ENCODE data around the gene APOBEC3B. TPM values are rescaled to one million over a fixed set of nuclear protein-coding genes. Genes with fewer than 3 reads are reported as not detected.
"Not testable (repeated sequence)": the region's sequence is repeated elsewhere in the genome, so short reads cannot be mapped to it uniquely, and the experiment has no call there.

APOBEC3B gene
- total RNA-seq, 2 experiments from 2014 or later = 1.7 to 31.9 TPM

- BruUV-seq (replicated peaks) = no TSS peak
- no peak for DNase-seq (ENCODE audit: low spot score)
- no peak overlapping the region for H3K4me3 ChIP-seq (ENCODE audit: low read depth, low read length, poor library complexity, severe bottlenecking)
- CTCF ChIA-PET (ENCODE audit: unreplicated experiment) = no interaction called here
- intact Hi-C loops (cut with micrococcal nuclease; ENCODE audit: unreplicated experiment) = loop anchor here (5.0 kb wide), 1 partner anchor 54 kb away; no protein-coding TSS in a partner anchor
- no peak overlapping the region for H3K4me2 ChIP-seq (ENCODE audit: low read length)
- no peaks in the 10 kb centered on the region for H3K9me3 ChIP-seq (ENCODE audit: low read length)
- TF ChIP-seq EZH2phosphoT487 (IDR thresholded peaks at IDR 0.05; ENCODE audit: borderline replicate concordance, low read depth, low read length) = no peak
- TF ChIP-seq CTCF (conservative IDR thresholded peaks at IDR 0.05; ENCODE audit: low read length) = no peak
- peaks cover 34% of the 10 kb centered on the region for H3K4me1 ChIP-seq (ENCODE audit: insufficient read depth, low read length, poor library complexity, severe bottlenecking)
- no peak overlapping the region for H2AFZ ChIP-seq (ENCODE audit: low read length)
- H3K79me2 ChIP-seq (ENCODE audit: insufficient read depth, low read depth, low read length) = peaks cover 5% of the 10 kb centered on the region; the same call in 1 of the 2 replicates
- POLR2A ChIA-PET = interaction anchor here (0.7 kb wide), 1 partner anchor 41 kb away, joined by 3 read pairs; no protein-coding TSS in a partner anchor
- H3K9me2 ChIP-seq (ENCODE audit: insufficient read depth, low read length) = no peaks in the 10 kb centered on the region
- no peaks in the 10 kb centered on the region for H4K20me1 ChIP-seq (ENCODE audit: insufficient read depth, low read length)
- no peaks in the 10 kb centered on the region for H3K36me3 ChIP-seq (ENCODE audit: insufficient read depth, low read length)
- no peak overlapping the region for H3K27ac ChIP-seq (ENCODE audit: low read depth, low read length, poor library complexity, severe bottlenecking)
Measured at GRCh38 chr22:39012533-39013511, 30.7 kb downstream of the APOBEC3B start.

GRCh38 chr22:39013561-39013941 lies 31.4 kb downstream of the APOBEC3B start:
- DNase-seq (ENCODE audit: low spot score); BruUV-seq (replicated peaks); CTCF ChIA-PET (ENCODE audit: unreplicated experiment); H3K9me3 ChIP-seq (ENCODE audit: low read length); H3K79me2 ChIP-seq (ENCODE audit: insufficient read depth, low read depth, low read length); H3K36me3 ChIP-seq (ENCODE audit: insufficient read depth, low read length); H4K20me1 ChIP-seq (ENCODE audit: insufficient read depth, low read length); H3K9me2 ChIP-seq (ENCODE audit: insufficient read depth, low read length): not testable (repeated sequence)
- Histone ChIP-seq H3K4me1 (ENCODE audit: insufficient read depth, low read length, poor library complexity, severe bottlenecking) (peaks cover 34% of the 10 kb centered on the region), H3K27ac (ENCODE audit: low read depth, low read length, poor library complexity, severe bottlenecking) (peak overlapping the region; percentile 56), H3K4me3 (ENCODE audit: low read depth, low read length, poor library complexity, severe bottlenecking) (peak overlapping the region; percentile 61), H3K4me2 (ENCODE audit: low read length) (peak overlapping the region; percentile 53), H2AFZ (ENCODE audit: low read length) (peak overlapping the region; percentile 93)
- POLR2A ChIA-PET = interaction anchor here (0.7 kb wide), 1 partner anchor 41 kb away, joined by 3 read pairs; no protein-coding TSS in a partner anchor
- intact Hi-C loops (cut with micrococcal nuclease; ENCODE audit: unreplicated experiment) = loop anchor here (5.0 kb wide), 1 partner anchor 54 kb away; no protein-coding TSS in a partner anchor

- peak within 1 kb of the TSS; percentile 93 for H2AFZ ChIP-seq (ENCODE audit: low read length)
- peaks cover 5% of the 10 kb centered on the region; the same call in 1 of the 2 replicates for H3K79me2 ChIP-seq (ENCODE audit: insufficient read depth, low read depth, low read length)
- POLR2A ChIA-PET = interaction anchor here (0.6 to 1.0 kb wide), 4 partner anchors 35 to 135 kb away, joined by 3 to 5 read pairs (median 4); no protein-coding TSS in a partner anchor
- H3K4me3 ChIP-seq (ENCODE audit: low read depth, low read length, poor library complexity, severe bottlenecking) = peak within 1 kb of the TSS; percentile 61
- intact Hi-C loops (cut with micrococcal nuclease; ENCODE audit: unreplicated experiment) = loop anchor here (2.0 to 5.0 kb wide), 2 partner anchors 53 to 101 kb away; no protein-coding TSS in a partner anchor
- H3K27ac ChIP-seq (ENCODE audit: low read depth, low read length, poor library complexity, severe bottlenecking) = peak within 1 kb of the TSS; percentile 56
- TF ChIP-seq EZH2phosphoT487 (IDR thresholded peaks at IDR 0.05; ENCODE audit: borderline replicate concordance, low read depth, low read length) (no peak), CTCF (conservative IDR thresholded peaks at IDR 0.05; ENCODE audit: low read length) (no peak)
- H3K9me2 ChIP-seq (ENCODE audit: insufficient read depth, low read length) = no peaks in the 10 kb centered on the region
- BruUV-seq (replicated peaks) = no TSS peak
- H3K4me2 ChIP-seq (ENCODE audit: low read length) = peak within 1 kb of the TSS; percentile 53
- no peaks in the 10 kb centered on the region for H3K36me3 ChIP-seq (ENCODE audit: insufficient read depth, low read length)
- peak; percentile 70 for DNase-seq (ENCODE audit: low spot score)
- CTCF ChIA-PET (ENCODE audit: unreplicated experiment) = interaction anchor here (0.6 to 0.8 kb wide), 2 partner anchors 54 to 85 kb away, joined by 3 to 7 read pairs; no protein-coding TSS in a partner anchor
- no peaks in the 10 kb centered on the region for H3K9me3 ChIP-seq (ENCODE audit: low read length)
- H3K4me1 ChIP-seq (ENCODE audit: insufficient read depth, low read length, poor library complexity, severe bottlenecking) = peaks cover 34% of the 10 kb centered on the region
- no peaks in the 10 kb centered on the region for H4K20me1 ChIP-seq (ENCODE audit: insufficient read depth, low read length)
Measured at GRCh38 chr22:39013942-39014722, 32.0 kb downstream of the APOBEC3B start, which contains the start of gene APOBEC3C. TSS of gene APOBEC3C (plus strand) at chr22:39014257. CDS start at chr22:39014363, 106 bp downstream.

GRCh38 chr22:39014723-39015121 lies 32.6 kb downstream of the APOBEC3B start:
- not testable (repeated sequence) for H3K79me2 ChIP-seq (ENCODE audit: insufficient read depth, low read depth, low read length); H4K20me1 ChIP-seq (ENCODE audit: insufficient read depth, low read length); H3K9me2 ChIP-seq (ENCODE audit: insufficient read depth, low read length); BruUV-seq (replicated peaks); H3K9me3 ChIP-seq (ENCODE audit: low read length); H3K36me3 ChIP-seq (ENCODE audit: insufficient read depth, low read length)
- peak overlapping the region; percentile 56 for H3K27ac ChIP-seq (ENCODE audit: low read depth, low read length, poor library complexity, severe bottlenecking)
- intact Hi-C loops (cut with micrococcal nuclease; ENCODE audit: unreplicated experiment) = loop anchor here (2.0 to 5.0 kb wide), 2 partner anchors 53 to 100 kb away; no protein-coding TSS in a partner anchor
- peaks cover 39% of the 10 kb centered on the region for H3K4me1 ChIP-seq (ENCODE audit: insufficient read depth, low read length, poor library complexity, severe bottlenecking)
- peak; percentile 16 for DNase-seq (ENCODE audit: low spot score)
- H2AFZ ChIP-seq (ENCODE audit: low read length) = peak overlapping the region; percentile 93
- CTCF ChIA-PET (ENCODE audit: unreplicated experiment) = interaction anchor here (0.6 to 0.8 kb wide), 2 partner anchors 53 to 84 kb away, joined by 3 to 7 read pairs; no protein-coding TSS in a partner anchor
- H3K4me3 ChIP-seq (ENCODE audit: low read depth, low read length, poor library complexity, severe bottlenecking) = peak overlapping the region; percentile 61
- H3K4me2 ChIP-seq (ENCODE audit: low read length) = peak overlapping the region; percentile 53
- POLR2A ChIA-PET = interaction anchor here (0.6 to 1.5 kb wide), 4 partner anchors 8 to 134 kb away, joined by 3 to 5 read pairs (median 4); no protein-coding TSS in a partner anchor

Data from OCI-LY7 (cell line).